Measurements from ENCODE around the gene HNRNPA1L2. TPM values are rescaled to one million over a fixed set of nuclear protein-coding genes. Genes with fewer than 3 reads are reported as not detected.
"Not testable (repeated sequence)": the region's sequence is repeated elsewhere in the genome, so short reads cannot be mapped to it uniquely, and the experiment has no call there.

HNRNPA1L2 gene
- 1 to 10 TPM; 6.9 to 8.7 TPM for total RNA-seq

DNA sequence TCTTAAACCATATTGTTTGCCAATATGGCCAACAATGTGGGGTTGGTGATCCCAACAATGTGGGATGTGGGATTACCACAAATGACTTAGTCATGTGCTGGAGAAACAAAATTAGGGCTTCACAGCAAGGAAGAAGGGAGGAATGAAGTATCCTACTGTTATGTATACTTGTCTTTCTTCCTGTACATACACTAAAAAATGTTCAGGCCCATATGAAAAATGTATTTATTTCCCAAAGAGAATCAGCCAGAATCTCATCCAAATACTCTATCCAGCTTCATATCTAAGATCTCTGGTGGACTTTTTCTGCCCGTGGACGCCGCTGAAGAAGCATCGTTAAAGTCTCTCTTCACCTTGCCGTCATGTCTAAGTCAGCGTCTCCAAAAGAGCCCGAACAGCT lies at the start of gene HNRNPA1L2:
HNRNPA1L2 (plus strand) TSS at position 301 of the 400 bp plus-strand sequence; CDS start at position 363, 62 bp downstream.
- H3K36me3 ChIP-seq = peaks cover 4% of the 10 kb centered on the region
- no peak for ATAC-seq (ENCODE audit: insufficient number of reproducible peaks, low FRiP score, low read depth)

DNA sequence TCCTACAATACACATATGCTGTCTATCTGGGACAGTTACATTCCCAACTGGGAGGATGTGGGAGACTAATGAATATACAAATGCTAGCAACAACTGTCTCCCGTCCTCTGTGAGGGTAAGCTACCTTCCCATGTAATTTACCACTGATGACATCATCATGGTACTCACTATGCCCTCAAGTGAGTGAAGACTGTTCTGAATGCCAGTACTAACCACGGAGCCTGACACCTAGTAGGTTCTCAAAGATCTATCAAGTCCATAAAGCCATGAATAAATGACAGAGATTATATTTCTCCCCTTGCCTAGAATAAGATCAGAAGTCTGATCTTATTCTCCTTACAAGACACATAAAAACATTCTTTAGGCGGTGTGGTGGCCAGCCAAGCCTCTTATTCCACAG lies 49.1 kb upstream of the HNRNPA1L2 start:
- H3K27ac ChIP-seq; H3K4me3 ChIP-seq; H3K9me3 ChIP-seq; ATAC-seq (ENCODE audit: insufficient number of reproducible peaks, low FRiP score, low read depth); H3K4me1 ChIP-seq (ENCODE audit: control insufficient read depth in 1 of 2, low read depth in 2 of 2); DNase-seq (ENCODE audit: low spot score); H3K36me3 ChIP-seq; H3K27me3 ChIP-seq (replicated peaks; ENCODE audit: insufficient read depth): not testable (repeated sequence)

More for the DNA sequence above, at the start of gene HNRNPA1L2:
- Histone ChIP-seq H3K4me3 (no peak within 1 kb of the TSS), H3K27me3 (replicated peaks; ENCODE audit: insufficient read depth) (no peaks in the 10 kb centered on the region), H3K9me3 (no peaks in the 10 kb centered on the region), H3K4me1 (ENCODE audit: control insufficient read depth in 1 of 2, low read depth in 2 of 2) (no peaks in the 10 kb centered on the region), H3K27ac (no peak within 1 kb of the TSS)
- TF ChIP-seq, protein P1, sequence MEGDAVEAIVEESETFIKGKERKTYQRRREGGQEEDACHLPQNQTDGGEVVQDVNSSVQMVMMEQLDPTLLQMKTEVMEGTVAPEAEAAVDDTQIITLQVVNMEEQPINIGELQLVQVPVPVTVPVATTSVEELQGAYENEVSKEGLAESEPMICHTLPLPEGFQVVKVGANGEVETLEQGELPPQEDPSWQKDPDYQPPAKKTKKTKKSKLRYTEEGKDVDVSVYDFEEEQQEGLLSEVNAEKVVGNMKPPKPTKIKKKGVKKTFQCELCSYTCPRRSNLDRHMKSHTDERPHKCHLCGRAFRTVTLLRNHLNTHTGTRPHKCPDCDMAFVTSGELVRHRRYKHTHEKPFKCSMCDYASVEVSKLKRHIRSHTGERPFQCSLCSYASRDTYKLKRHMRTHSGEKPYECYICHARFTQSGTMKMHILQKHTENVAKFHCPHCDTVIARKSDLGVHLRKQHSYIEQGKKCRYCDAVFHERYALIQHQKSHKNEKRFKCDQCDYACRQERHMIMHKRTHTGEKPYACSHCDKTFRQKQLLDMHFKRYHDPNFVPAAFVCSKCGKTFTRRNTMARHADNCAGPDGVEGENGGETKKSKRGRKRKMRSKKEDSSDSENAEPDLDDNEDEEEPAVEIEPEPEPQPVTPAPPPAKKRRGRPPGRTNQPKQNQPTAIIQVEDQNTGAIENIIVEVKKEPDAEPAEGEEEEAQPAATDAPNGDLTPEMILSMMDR (IDR thresholded peaks at IDR 0.05) = no peak
- no peak for DNase-seq (ENCODE audit: low spot score)

DNA sequence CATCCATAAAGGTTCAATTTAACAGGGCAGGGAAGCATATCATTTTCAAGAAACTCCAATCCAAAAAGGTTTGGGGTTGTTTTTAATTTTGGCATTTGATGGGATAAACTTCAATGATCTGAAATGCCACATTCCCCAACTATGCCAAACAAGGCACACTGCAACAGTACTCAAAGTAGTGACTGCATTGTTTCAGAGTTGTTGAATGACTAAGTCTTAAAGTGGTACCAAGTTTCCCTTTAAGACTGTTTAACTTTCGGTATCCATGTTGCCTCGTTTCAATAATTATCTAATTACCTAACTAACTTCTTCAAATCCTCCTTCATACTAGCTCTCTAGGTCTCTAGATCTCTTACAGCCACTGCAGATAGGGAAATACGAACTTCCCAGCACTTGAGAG lies 48.4 kb upstream of the HNRNPA1L2 start:
- not testable (repeated sequence) for H3K27me3 ChIP-seq (replicated peaks; ENCODE audit: insufficient read depth); H3K4me1 ChIP-seq (ENCODE audit: control insufficient read depth in 1 of 2, low read depth in 2 of 2); H3K36me3 ChIP-seq; H3K27ac ChIP-seq; DNase-seq (ENCODE audit: low spot score); H3K4me3 ChIP-seq; H3K9me3 ChIP-seq; ATAC-seq (ENCODE audit: insufficient number of reproducible peaks, low FRiP score, low read depth)

DNA sequence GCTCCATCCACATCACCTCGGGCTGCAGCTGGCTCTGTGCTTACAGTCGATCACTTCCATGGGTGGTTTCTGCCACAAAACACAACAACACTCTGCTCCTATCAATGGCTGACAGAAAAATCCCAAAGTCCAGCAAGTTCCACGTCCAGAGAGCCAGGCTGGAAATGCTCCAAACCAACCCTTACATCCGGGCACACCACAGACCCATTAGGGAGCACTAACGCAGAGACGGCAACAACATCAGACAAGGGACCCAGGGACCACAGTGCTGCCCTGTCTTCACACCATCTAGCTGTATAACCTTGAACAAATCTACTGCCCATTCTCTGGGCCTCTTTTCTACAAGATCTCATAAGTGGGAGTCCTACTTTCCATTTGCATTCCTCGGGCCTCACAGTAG lies 47.9 kb upstream of the HNRNPA1L2 start:
- not testable (repeated sequence) for H3K27me3 ChIP-seq (replicated peaks; ENCODE audit: insufficient read depth); H3K9me3 ChIP-seq; H3K36me3 ChIP-seq; H3K4me1 ChIP-seq (ENCODE audit: control insufficient read depth in 1 of 2, low read depth in 2 of 2); H3K4me3 ChIP-seq; H3K27ac ChIP-seq; ATAC-seq (ENCODE audit: insufficient number of reproducible peaks, low FRiP score, low read depth); DNase-seq (ENCODE audit: low spot score)

DNA sequence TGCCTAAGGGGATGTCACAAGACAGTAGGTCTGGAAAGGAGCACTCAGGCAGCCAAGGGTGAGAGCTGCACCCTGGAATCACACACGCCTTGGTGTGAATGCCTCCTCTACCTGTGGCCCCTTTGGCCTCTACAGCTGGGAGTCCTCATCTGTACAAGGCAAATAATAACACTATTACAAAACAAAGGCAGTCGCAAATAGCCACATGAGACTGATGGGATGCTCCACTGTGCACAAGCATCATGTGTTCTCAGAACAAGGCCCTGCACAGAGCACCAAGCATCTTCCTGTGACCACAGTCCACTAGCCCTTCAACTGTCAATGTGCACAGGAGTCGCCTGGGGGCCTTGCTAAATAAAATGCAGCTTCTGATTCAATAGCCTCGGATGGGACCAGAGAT lies 44.6 kb upstream of the HNRNPA1L2 start:
- H3K27me3 ChIP-seq (replicated peaks; ENCODE audit: insufficient read depth) = no peaks in the 10 kb centered on the region
- no peaks in the 10 kb centered on the region for H3K9me3 ChIP-seq
- peaks cover 0 to 10% of the 10 kb centered on the region in 2 donors for H3K4me1 ChIP-seq (ENCODE audit: control insufficient read depth in 1 of 2, low read depth in 2 of 2)
- no peak overlapping the region for H3K27ac ChIP-seq
- ATAC-seq (ENCODE audit: insufficient number of reproducible peaks, low FRiP score, low read depth) (no peak), DNase-seq (ENCODE audit: low spot score) (no peak)
- H3K36me3 ChIP-seq = no peaks in the 10 kb centered on the region
- TF ChIP-seq, protein P1 (IDR thresholded peaks at IDR 0.05) = no peak
- H3K4me3 ChIP-seq = no peak overlapping the region

DNA sequence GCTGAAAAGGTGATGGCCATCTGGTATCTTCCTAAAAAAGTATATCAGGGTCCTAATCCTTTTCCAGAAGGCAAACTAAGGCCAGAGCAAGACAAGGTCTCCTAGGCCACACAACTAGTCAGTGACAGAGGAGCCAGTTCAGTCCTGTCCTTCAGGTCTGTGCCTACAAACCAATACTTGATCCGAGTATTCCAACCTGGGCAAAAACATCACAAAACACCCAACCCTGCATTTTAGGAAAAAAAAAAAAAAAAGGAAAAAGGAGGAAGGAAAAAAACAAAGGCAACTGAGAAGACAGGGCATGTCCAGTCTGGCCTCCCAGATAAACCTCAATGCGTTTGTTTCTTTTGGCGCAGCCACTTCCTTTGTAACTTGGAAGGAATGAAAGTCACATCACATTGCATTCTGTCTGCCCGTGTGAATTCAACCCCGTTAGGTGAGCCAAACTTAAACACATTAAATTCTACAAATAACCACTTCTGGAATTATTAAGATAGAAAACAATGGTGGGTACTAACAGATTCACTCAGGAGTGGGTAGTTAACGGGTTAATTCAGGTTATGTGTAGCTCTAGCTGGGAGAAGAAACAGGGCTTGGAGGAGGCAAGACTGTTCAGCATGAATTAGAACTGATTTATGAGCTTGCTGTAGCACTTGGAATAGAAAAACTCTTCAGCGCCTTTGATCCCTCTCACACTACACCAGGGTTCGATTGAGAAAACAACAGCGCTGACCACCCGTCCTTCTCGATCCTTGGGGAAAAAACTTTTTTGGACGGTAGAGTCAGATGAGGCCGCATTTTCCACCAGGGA lies 43.0 kb upstream of the HNRNPA1L2 start:
- Histone ChIP-seq H3K4me1 (ENCODE audit: control insufficient read depth in 1 of 2, low read depth in 2 of 2) (peaks cover 0 to 10% of the 10 kb centered on the region in 2 donors), H3K27me3 (replicated peaks; ENCODE audit: insufficient read depth) (no peaks in the 10 kb centered on the region), H3K27ac (peak overlapping the region; percentile 73 to 89), H3K36me3 (no peaks in the 10 kb centered on the region), H3K4me3 (peak overlapping the region; percentile 96), H3K9me3 (no peaks in the 10 kb centered on the region)
- TF ChIP-seq, protein P1 (IDR thresholded peaks at IDR 0.05) = no peak
- ATAC-seq (ENCODE audit: insufficient number of reproducible peaks, low FRiP score, low read depth) = peak; percentile 19
- no peak for DNase-seq (ENCODE audit: low spot score)
